ENCODE results near the gene A4GALT. TPM values are rescaled to one million over a fixed set of nuclear protein-coding genes. Genes with fewer than 3 reads are reported as not detected.
"Not testable (repeated sequence)": the region's sequence is repeated elsewhere in the genome, so short reads cannot be mapped to it uniquely, and the experiment has no call there.

Gene A4GALT
- total RNA-seq, 2 experiments from 2014 or later = not detected

GRCh38 chr22:42758931-42759629, 38.4 kb upstream of the A4GALT start:
- Mint-ChIP-seq H3K27me3 (peaks cover 6% of the 10 kb centered on the region), H3K36me3 (ENCODE audit: low read depth) (no peaks in the 10 kb centered on the region), H3K27ac (no peak overlapping the region), H3K4me3 (no peak overlapping the region), H3K9me3 (no peaks in the 10 kb centered on the region), H3K4me1 (ENCODE audit: low read depth) (no peaks in the 10 kb centered on the region)
- DNase-seq (no peak), ATAC-seq (ENCODE audit: poor library complexity) (no peak)
- Histone ChIP-seq H3K27me3 (ENCODE audit: control insufficient read depth in 1 of 2, insufficient read depth in 2 of 2, low read length in 2 of 2) (no peaks in the 10 kb centered on the region), H3K9me3 (ENCODE audit: control insufficient read depth in 1 of 2, insufficient read depth in 1 of 2, low read length in 2 of 2) (peaks cover 0 to 2% of the 10 kb centered on the region in 2 experiments), H3K4me3 (ENCODE audit: low read length) (no peak overlapping the region), H3K36me3 (ENCODE audit: insufficient read depth, low read length) (no peaks in the 10 kb centered on the region), H3K4me1 (ENCODE audit: insufficient read depth, low read length) (no peaks in the 10 kb centered on the region), H3K27ac (ENCODE audit: low read depth in 1 of 2, low read length in 2 of 2) (no peak overlapping the region)
- TF ChIP-seq CTCF (IDR thresholded peaks at IDR 0.05) = no peak
- ChIA-PET CTCF (no interaction called here), POLR2A (no interaction called here)
- intact Hi-C loops (cut with DNase I, micrococcal nuclease) = no loop called here

GRCh38 chr22:42755553-42755952, 34.9 kb upstream of the A4GALT start:
- H3K36me3 Mint-ChIP-seq (ENCODE audit: low read depth); DNase-seq; H3K4me1 ChIP-seq (ENCODE audit: insufficient read depth, low read length); H3K9me3 ChIP-seq (ENCODE audit: control insufficient read depth in 1 of 2, insufficient read depth in 1 of 2, low read length in 2 of 2); H3K27ac Mint-ChIP-seq; H3K4me1 Mint-ChIP-seq (ENCODE audit: low read depth); ATAC-seq (ENCODE audit: poor library complexity); H3K27me3 ChIP-seq (ENCODE audit: control insufficient read depth in 1 of 2, insufficient read depth in 2 of 2, low read length in 2 of 2); H3K27ac ChIP-seq (ENCODE audit: low read depth in 1 of 2, low read length in 2 of 2); intact Hi-C loops (cut with DNase I, micrococcal nuclease); CTCF ChIA-PET; H3K36me3 ChIP-seq (ENCODE audit: insufficient read depth, low read length); H3K4me3 ChIP-seq (ENCODE audit: low read length); H3K9me3 Mint-ChIP-seq; H3K27me3 Mint-ChIP-seq; H3K4me3 Mint-ChIP-seq; POLR2A ChIA-PET: not testable (repeated sequence)

GRCh38 chr22:42755121-42755520, 34.5 kb upstream of the A4GALT start:
- H3K4me3 Mint-ChIP-seq, DNase-seq, POLR2A ChIA-PET: not testable (repeated sequence)

GRCh38 chr22:42754658-42755057, 34.0 kb upstream of the A4GALT start:
- Histone ChIP-seq H3K36me3 (ENCODE audit: insufficient read depth, low read length) (no peaks in the 10 kb centered on the region), H3K4me1 (ENCODE audit: insufficient read depth, low read length) (no peaks in the 10 kb centered on the region), H3K9me3 (ENCODE audit: control insufficient read depth in 1 of 2, insufficient read depth in 1 of 2, low read length in 2 of 2) (no peaks in the 10 kb centered on the region), H3K4me3 (ENCODE audit: low read length) (no peak overlapping the region), H3K27ac (ENCODE audit: low read depth in 1 of 2, low read length in 2 of 2) (no peak overlapping the region), H3K27me3 (ENCODE audit: control insufficient read depth in 1 of 2, insufficient read depth in 2 of 2, low read length in 2 of 2) (no peaks in the 10 kb centered on the region)
- intact Hi-C loops (cut with DNase I, micrococcal nuclease) = no loop called here
- Mint-ChIP-seq H3K27me3 (peaks cover 6% of the 10 kb centered on the region), H3K4me3 (no peak overlapping the region), H3K4me1 (ENCODE audit: low read depth) (no peaks in the 10 kb centered on the region), H3K27ac (no peak overlapping the region), H3K9me3 (no peaks in the 10 kb centered on the region), H3K36me3 (ENCODE audit: low read depth) (no peaks in the 10 kb centered on the region)
- no peak for TF ChIP-seq CTCF (IDR thresholded peaks at IDR 0.05)
- ATAC-seq (ENCODE audit: poor library complexity) (no peak), DNase-seq (no peak)
- POLR2A ChIA-PET = no interaction called here
- CTCF ChIA-PET = no interaction called here

More at GRCh38 chr22:42755121-42755520, 34.5 kb upstream of the A4GALT start:
- intact Hi-C loops (cut with DNase I, micrococcal nuclease); H3K9me3 Mint-ChIP-seq; H3K27me3 Mint-ChIP-seq; H3K36me3 ChIP-seq (ENCODE audit: insufficient read depth, low read length); CTCF ChIA-PET; H3K4me1 ChIP-seq (ENCODE audit: insufficient read depth, low read length); H3K4me1 Mint-ChIP-seq (ENCODE audit: low read depth); ATAC-seq (ENCODE audit: poor library complexity); H3K27me3 ChIP-seq (ENCODE audit: control insufficient read depth in 1 of 2, insufficient read depth in 2 of 2, low read length in 2 of 2); H3K9me3 ChIP-seq (ENCODE audit: control insufficient read depth in 1 of 2, insufficient read depth in 1 of 2, low read length in 2 of 2); H3K36me3 Mint-ChIP-seq (ENCODE audit: low read depth); H3K27ac ChIP-seq (ENCODE audit: low read depth in 1 of 2, low read length in 2 of 2); H3K4me3 ChIP-seq (ENCODE audit: low read length); H3K27ac Mint-ChIP-seq: not testable (repeated sequence)

Measured in CD4-positive, alpha-beta T cell (primary cell).